GM12891 (cell line): Measurements from ENCODE around the gene GPR55.

Source experiments
- PAX5 ChIP-seq: IDR thresholded peaks from 2 replicates; pipeline ENCODE4 v1.6.1; 2011; ENCODE audit warnings: low read length, moderate library complexity, mild to moderate bottlenecking; ENCODE audit not compliant: insufficient read depth, severe bottlenecking
- POLR2A ChIP-seq: IDR thresholded peaks from 2 replicates; pipeline ENCODE4 v1.6.1; 2011; ENCODE audit warnings: low read depth, low read length, control low read depth
- POLR2AphosphoS5 ChIP-seq: IDR thresholded peaks from 2 replicates; pipeline ENCODE4 v1.6.1; 2011; ENCODE audit warnings: low read depth, low read length, control low read depth
- POU2F2 ChIP-seq: IDR thresholded peaks from 2 replicates; pipeline ENCODE4 v1.6.1; 2011; ENCODE audit warnings: low read depth, mild to moderate bottlenecking, control low read depth, low read length, moderate library complexity
- SPI1 ChIP-seq: IDR thresholded peaks from 2 replicates; pipeline ENCODE4 v1.6.1; 2011; ENCODE audit warnings: low read depth, low read length, control low read depth
- TAF1 ChIP-seq: IDR thresholded peaks from 2 replicates; pipeline ENCODE4 v1.6.1; 2011; ENCODE audit warnings: low read depth, low read length, control low read depth

DNA sequence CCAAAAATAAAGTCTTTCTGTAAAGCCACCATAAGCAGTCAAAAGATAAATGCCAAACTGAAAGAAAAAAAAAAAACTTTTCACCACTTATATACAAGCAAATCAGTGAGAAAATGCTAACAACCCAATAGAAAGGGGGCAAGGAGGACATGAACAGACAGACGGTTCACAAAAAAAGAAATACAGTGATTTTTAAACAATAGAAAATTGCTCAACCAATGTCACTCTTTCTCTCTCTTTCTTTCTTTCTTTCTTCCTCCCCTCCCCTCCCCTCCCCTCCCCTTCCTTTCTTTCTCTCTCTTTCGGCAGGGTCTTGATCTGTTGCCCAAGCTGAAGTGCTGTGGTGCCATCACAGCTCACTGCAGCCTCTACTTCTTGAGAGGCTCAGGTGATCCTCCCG lies 42.1 kb upstream of the GPR55 start:
- no peak for TF ChIP-seq POLR2A
- no peak for TF ChIP-seq POLR2AphosphoS5
- no peak for TF ChIP-seq SPI1
- no peak for TF ChIP-seq TAF1
- TF ChIP-seq PAX5 = no peak
- TF ChIP-seq POU2F2 = no peak
